Subcutaneous adipose tissue (tissue), 4 donors: ENCODE measurements around the gene TRIP13. TPM values are rescaled to one million over a fixed set of nuclear protein-coding genes. Genes with fewer than 3 reads are reported as not detected.

Experiments used
- CTCF ChIP-seq: fragments of 450-650 bp; IDR thresholded peaks from one replicate; pipeline ENCODE4 v1.5.1; 2016; ENCODE audit warnings: low read depth, mild to moderate bottlenecking, control low read depth, antibody characterized with exemption, moderate library complexity
- total RNA-seq, 4 donors: library from RNA; depleted of rRNA; stranded (reverse); fragments of >200 nt; gene quantifications; one replicate each; pipeline ENCODE4 v1.1.0, GENCODE V29; 2016

TRIP13 gene
- total RNA-seq, 4 donors from 2014 or later = 0.75 to 2.4 (median 1.5) TPM; not detected in 1

GRCh38 chr5:859391-859790 is 33.3 kb upstream of the TRIP13 start:
- no peak for TF ChIP-seq CTCF

GRCh38 chr5:859798-860296 is 32.8 kb upstream of the TRIP13 start:
- TF ChIP-seq CTCF = no peak

GRCh38 chr5:860506-861150 is 32.1 kb upstream of the TRIP13 start:
- no peak for TF ChIP-seq CTCF

- TF ChIP-seq CTCF = no peak
Observed at GRCh38 chr5:861442-862366, 31.0 kb upstream of the TRIP13 start.

- no peak for TF ChIP-seq CTCF
Observed at GRCh38 chr5:862367-863243, 30.1 kb upstream of the TRIP13 start.

GRCh38 chr5:863244-863805 is 29.4 kb upstream of the TRIP13 start:
- TF ChIP-seq CTCF = no peak
